GM23248 (cell line): Measurements from ENCODE around the gene DDAH1. TPM values are rescaled to one million over a fixed set of nuclear protein-coding genes. Genes with fewer than 3 reads are reported as not detected.

Source experiments
- DNase-seq: peaks from one replicate; pipeline ENCODE4 v3.0.0-alpha.2; 2015
- H2AFZ ChIP-seq: fragments of 200-600 bp; sonication (generic); 2 replicates; pipeline ENCODE4 v1.6.1; 2016; ENCODE audit warnings: antibody characterized with exemption
- H3F3A ChIP-seq: fragments of 200-600 bp; sonication (generic); 2 replicates; pipeline ENCODE4 v1.6.1; 2016; ENCODE audit warnings: mild to moderate bottlenecking, antibody characterized with exemption, mixed run types; ENCODE audit not compliant: insufficient read depth
- H3K27ac ChIP-seq: fragments of 200-600 bp; sonication (generic); 2 replicates; pipeline ENCODE4 v1.5.1; 2016; ENCODE audit warnings: mild to moderate bottlenecking
- H3K27me3 ChIP-seq: fragments of 200-600 bp; sonication (generic); replicated peaks from 2 replicates; pipeline ENCODE4 v1.6.1; 2016; ENCODE audit warnings: mild to moderate bottlenecking; ENCODE audit not compliant: insufficient read depth
- H3K36me3 ChIP-seq: fragments of 200-600 bp; sonication (generic); 2 replicates; pipeline ENCODE4 v1.6.1; 2016; ENCODE audit warnings: low read depth, mild to moderate bottlenecking
- H3K4me1 ChIP-seq: fragments of 200-600 bp; sonication (generic); 2 replicates; pipeline ENCODE4 v1.6.1; 2016; ENCODE audit warnings: mild to moderate bottlenecking; ENCODE audit not compliant: insufficient read depth
- H3K4me2 ChIP-seq: fragments of 200-600 bp; sonication (generic); one replicate; pipeline ENCODE4 v1.6.1; 2016; ENCODE audit warnings: mild to moderate bottlenecking; ENCODE audit not compliant: unreplicated experiment
- H3K4me3 ChIP-seq: fragments of 200-600 bp; sonication (generic); 2 replicates; pipeline ENCODE4 v1.5.1; 2016; ENCODE audit warnings: mild to moderate bottlenecking
- H3K79me2 ChIP-seq: fragments of 200-600 bp; sonication (generic); 2 replicates; pipeline ENCODE4 v1.6.1; 2016; ENCODE audit warnings: mild to moderate bottlenecking; ENCODE audit not compliant: insufficient read depth
- H3K9ac ChIP-seq: fragments of 200-600 bp; sonication (generic); 2 replicates; pipeline ENCODE4 v1.6.1; 2016; ENCODE audit warnings: mild to moderate bottlenecking
- H3K9me2 ChIP-seq: fragments of 200-600 bp; sonication (generic); 2 replicates; pipeline ENCODE4 v1.6.1; 2016; ENCODE audit warnings: mixed run types, mild to moderate bottlenecking, moderate library complexity; ENCODE audit not compliant: insufficient read depth
- H3K9me3 ChIP-seq: fragments of 200-600 bp; sonication (generic); one replicate; pipeline ENCODE4 v1.6.1; 2017; ENCODE audit warnings: low read depth
- H4K20me1 ChIP-seq: fragments of 200-600 bp; sonication (generic); 2 replicates; pipeline ENCODE4 v1.6.0; 2016; ENCODE audit not compliant: insufficient read depth
- EZH2 ChIP-seq: fragments of 200-600 bp; sonication (generic); IDR thresholded peaks from 2 replicates; pipeline ENCODE4 v1.6.1; 2018; ENCODE audit warnings: antibody characterized with exemption, mild to moderate bottlenecking; ENCODE audit not compliant: insufficient read depth, poor library complexity, severe bottlenecking
- EZH2phosphoT487 ChIP-seq: fragments of 200-600 bp; sonication (generic); IDR thresholded peaks from 2 replicates; pipeline ENCODE4 v1.6.1; 2018; ENCODE audit warnings: antibody characterized with exemption, moderate library complexity, mild to moderate bottlenecking, low read depth; ENCODE audit not compliant: insufficient read depth
- WGBS, 2 experiments: methylation state at CpG; one replicate each; pipeline ENCODE4 v1.1.6; 2015 to 2017; ENCODE audit warnings: low lambda C conversion rate in 2 of 2, low coverage in 1 of 2; ENCODE audit errors: missing lambda C conversion rate in 2 of 2; 5-methylcytosine and 5-hydroxymethylcytosine counted together
- in situ Hi-C: fragments of 300-500 bp; cut with MboI; formaldehyde crosslinking; loops from 2 replicates; pipeline ENCODE4 v1.15.0; 2020
- polyA plus RNA-seq: library from polyadenylated mRNA; unstranded; fragments of >200 nt; fragmentation: Nextera tagmentation; extraction: Ambion mirVana; gene quantifications from 2 replicates; pipeline ENCODE4 v1.2.1, GENCODE V29; 2016
- total RNA-seq: library from RNA; depleted of rRNA; stranded (reverse); fragments of >200 nt; shearing (Covaris generic); gene quantifications from 2 replicates; pipeline ENCODE4 v1.2.3, GENCODE V29; 2014

DDAH1 gene
- total and polyA plus RNA-seq, 2 experiments from 2014 or later = 168 to 238 TPM

- Histone ChIP-seq H3K79me2 (peaks cover 100% of the 10 kb centered on the region), H3K9me3 (no peaks in the 10 kb centered on the region)
Observed at GRCh38 chr1:85386068-85386722, 78.8 kb downstream of the DDAH1 start.

DNA sequence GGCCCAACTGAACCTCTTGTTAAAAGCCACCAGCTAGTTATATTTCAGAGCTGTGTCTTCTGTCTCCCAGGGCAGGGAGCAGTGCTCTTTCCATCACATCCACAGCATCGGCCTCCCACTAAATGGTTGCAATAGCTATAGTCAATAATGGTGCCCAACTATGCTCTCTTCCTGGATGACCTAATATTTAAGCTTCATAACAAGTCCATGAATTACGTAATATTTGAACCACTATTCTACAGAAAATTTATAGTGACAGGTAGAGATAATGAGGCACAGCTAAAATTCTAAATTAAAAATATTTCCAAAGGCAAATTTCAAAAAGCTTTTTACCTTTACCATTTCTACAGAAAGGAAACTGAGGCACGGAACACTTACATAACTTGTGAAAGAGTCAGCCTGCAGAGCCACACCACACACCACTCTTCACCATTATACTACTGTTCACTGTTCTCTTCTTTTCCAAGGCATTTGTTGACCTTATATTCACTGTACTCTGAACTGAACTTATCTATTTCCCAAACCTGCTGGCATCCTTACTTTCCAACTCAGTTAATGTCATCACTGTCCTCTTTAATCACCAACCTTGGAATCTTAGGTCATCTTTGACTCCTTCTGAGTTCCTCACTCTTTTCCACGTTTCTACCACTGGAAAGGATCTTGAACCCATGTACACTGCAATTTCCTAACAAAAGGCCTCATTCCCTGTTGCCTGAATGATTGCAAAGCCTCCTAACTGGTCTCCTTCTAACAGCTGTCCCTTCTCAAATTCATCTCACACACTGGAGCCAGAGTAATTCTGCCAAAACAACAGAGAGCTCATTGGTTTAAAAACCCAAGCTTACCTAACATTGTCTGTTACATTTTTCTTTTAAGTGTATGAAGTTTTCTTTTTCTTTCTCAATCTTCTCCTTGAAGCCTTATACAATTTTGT is 85.5 kb downstream of the DDAH1 start:
- H2AFZ ChIP-seq = no peak overlapping the region
- no peak overlapping the region for H3K4me2 ChIP-seq
- no peak overlapping the region for H3K9ac ChIP-seq
- 0 out of 2 replicates have a peak overlapping the region, but pooled peaks have one; percentile 1 for H3K27ac ChIP-seq
- 95 to 98% methylated on average over 4 of the region's 4 CpGs for WGBS, 2 experiments
- in situ Hi-C loops = no loop called here
- no peaks in the 10 kb centered on the region for H3K27me3 ChIP-seq
- H3F3A ChIP-seq = peaks cover 73% of the 10 kb centered on the region
- H3K79me2 ChIP-seq = peaks cover 99% of the 10 kb centered on the region
- H4K20me1 ChIP-seq = no peaks in the 10 kb centered on the region
- peaks cover 23% of the 10 kb centered on the region for H3K4me1 ChIP-seq
- peaks cover 34% of the 10 kb centered on the region for H3K36me3 ChIP-seq
- H3K9me2 ChIP-seq = no peaks in the 10 kb centered on the region
- no peak for DNase-seq
- TF ChIP-seq EZH2phosphoT487 (no peak), EZH2 (no peak)
- no peak overlapping the region for H3K4me3 ChIP-seq
- H3K9me3 ChIP-seq = no peaks in the 10 kb centered on the region

More at GRCh38 chr1:85386068-85386722, 78.8 kb downstream of the DDAH1 start:
- H3K27me3 ChIP-seq = no peaks in the 10 kb centered on the region
- no peak overlapping the region for H3K4me3 ChIP-seq
- H3K4me2 ChIP-seq = no peak overlapping the region
- H3K36me3 ChIP-seq = peaks cover 26% of the 10 kb centered on the region; the same call in 1 of the 2 replicates
- in situ Hi-C loops = no loop called here
- H2AFZ ChIP-seq = no peak overlapping the region
- no peaks in the 10 kb centered on the region for H3K9me2 ChIP-seq
- H3K27ac ChIP-seq = no peak overlapping the region
- peaks cover 69% of the 10 kb centered on the region for H3F3A ChIP-seq
- WGBS, 2 experiments = 95 to 100% methylated on average over 3 of the region's 3 CpGs
- H3K4me1 ChIP-seq = no peaks in the 10 kb centered on the region
- H4K20me1 ChIP-seq = 0 out of 2 replicates have a peak, but pooled peaks cover 4% of the 10 kb centered on the region
- no peak for DNase-seq
- no peak for TF ChIP-seq EZH2
- no peak for TF ChIP-seq EZH2phosphoT487
- H3K9ac ChIP-seq = no peak overlapping the region

GRCh38 chr1:85378534-85378933 is 86.4 kb downstream of the DDAH1 start:
- WGBS, 2 experiments = 94 to 97% methylated on average over 2 of the region's 2 CpGs
- no peak overlapping the region for H3K4me2 ChIP-seq
- no peak overlapping the region for H3K4me3 ChIP-seq
- H3K9me2 ChIP-seq = no peaks in the 10 kb centered on the region
- in situ Hi-C loops = no loop called here
- peaks cover 99% of the 10 kb centered on the region for H3K79me2 ChIP-seq
- peaks cover 33% of the 10 kb centered on the region for H3K4me1 ChIP-seq
- H3K9ac ChIP-seq = no peak overlapping the region
- no peaks in the 10 kb centered on the region for H4K20me1 ChIP-seq
- DNase-seq = no peak
- no peak overlapping the region for H2AFZ ChIP-seq
- H3K27ac ChIP-seq = no peak overlapping the region
- no peak for TF ChIP-seq EZH2
- TF ChIP-seq EZH2phosphoT487 = no peak
- H3F3A ChIP-seq = peaks cover 71% of the 10 kb centered on the region
- H3K9me3 ChIP-seq = no peaks in the 10 kb centered on the region
- H3K36me3 ChIP-seq = peaks cover 34% of the 10 kb centered on the region
- H3K27me3 ChIP-seq = no peaks in the 10 kb centered on the region

DNA sequence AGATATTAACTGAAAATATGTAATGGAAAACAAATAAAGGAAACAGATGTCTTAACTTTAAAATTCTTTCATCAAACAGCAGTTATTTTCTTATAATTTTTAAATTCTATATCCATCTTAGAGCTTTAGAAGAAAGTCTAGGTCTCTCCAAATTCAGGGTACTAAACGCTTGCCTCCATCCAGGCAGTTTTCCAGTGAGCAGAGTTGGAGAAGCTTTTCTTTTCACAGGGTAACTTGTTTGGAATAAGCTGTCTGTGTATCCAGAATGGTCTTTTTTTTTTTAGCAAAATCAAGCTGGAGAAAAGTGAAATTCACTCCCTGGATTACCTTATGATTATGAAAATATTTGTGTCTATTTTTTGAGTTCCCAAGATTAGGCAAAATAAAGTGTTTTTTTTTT is 88.6 kb downstream of the DDAH1 start:
- H4K20me1 ChIP-seq = no peaks in the 10 kb centered on the region
- peaks cover 17% of the 10 kb centered on the region for H3K36me3 ChIP-seq
- H2AFZ ChIP-seq = no peak overlapping the region
- 38% methylated on average over 1 of the region's 1 CpG for WGBS, 2 experiments
- peaks cover 55% of the 10 kb centered on the region for H3K4me1 ChIP-seq
- H3K4me3 ChIP-seq = no peak overlapping the region
- no peaks in the 10 kb centered on the region for H3K9me2 ChIP-seq
- H3K9me3 ChIP-seq = no peaks in the 10 kb centered on the region
- DNase-seq = no peak
- no peak overlapping the region for H3K9ac ChIP-seq
- peaks cover 99% of the 10 kb centered on the region for H3K79me2 ChIP-seq
- TF ChIP-seq EZH2phosphoT487 = no peak
- no peak for TF ChIP-seq EZH2
- no peak overlapping the region for H3K27ac ChIP-seq
- in situ Hi-C loops = no loop called here
- no peak overlapping the region for H3K4me2 ChIP-seq
- H3F3A ChIP-seq = peaks cover 69% of the 10 kb centered on the region
- H3K27me3 ChIP-seq = no peaks in the 10 kb centered on the region
